GM23338 (cell line): ENCODE results near the gene MAP4. TPM values are rescaled to one million over a fixed set of nuclear protein-coding genes. Genes with fewer than 3 reads are reported as not detected.
A peak's percentile ranks its signal among the peaks of the same experiment; 100 is the strongest.

Experiments
- ATAC-seq: fragments of 200-7000 bp; cut with Tn5 transposase; 3 replicates; pipeline ENCODE4 v1.9.1; 2020
- DNase-seq: peaks from one replicate; pipeline ENCODE4 v3.0.0-alpha.2; 2015; ENCODE audit warnings: low spot score
- H2AFZ ChIP-seq: fragments of 200-600 bp; sonication (generic); 2 replicates; pipeline ENCODE4 v1.8.0; 2016; ENCODE audit warnings: antibody characterized with exemption, mild to moderate bottlenecking, moderate library complexity
- H3F3A ChIP-seq: fragments of 200-600 bp; sonication (generic); replicated peaks from 2 replicates; pipeline ENCODE4 v1.8.0; 2017; ENCODE audit warnings: antibody characterized with exemption, mixed run types, low read depth
- H3K27ac ChIP-seq: fragments of 200-600 bp; sonication (generic); 2 replicates; pipeline ENCODE4 v1.6.1; 2016; ENCODE audit warnings: low read depth
- H3K27me3 ChIP-seq: fragments of 200-600 bp; sonication (generic); 2 replicates; pipeline ENCODE4 v1.8.0; 2016; ENCODE audit warnings: mild to moderate bottlenecking, mixed run types, moderate library complexity; ENCODE audit not compliant: insufficient read depth
- H3K36me3 ChIP-seq: fragments of 200-600 bp; sonication (generic); 2 replicates; pipeline ENCODE4 v1.8.0; 2016; ENCODE audit warnings: mild to moderate bottlenecking; ENCODE audit not compliant: insufficient read depth
- H3K4me1 ChIP-seq: fragments of 200-600 bp; sonication (generic); 2 replicates; pipeline ENCODE4 v1.8.0; 2016; ENCODE audit warnings: mild to moderate bottlenecking, moderate library complexity; ENCODE audit not compliant: insufficient read depth
- H3K4me2 ChIP-seq: fragments of 200-600 bp; sonication (generic); 2 replicates; pipeline ENCODE4 v1.7.1; 2017; ENCODE audit warnings: mixed run types
- H3K4me3 ChIP-seq: fragments of 200-600 bp; sonication (generic); 2 replicates; pipeline ENCODE4 v1.6.1; 2016; ENCODE audit warnings: mixed run types
- H3K79me2 ChIP-seq: fragments of 200-600 bp; sonication (generic); replicated peaks from 2 replicates; pipeline ENCODE4 v1.8.0; 2017; ENCODE audit warnings: mild to moderate bottlenecking; ENCODE audit not compliant: insufficient read depth
- H3K9me2 ChIP-seq: fragments of 200-600 bp; sonication (generic); 2 replicates; pipeline ENCODE4 v1.8.0; 2017; ENCODE audit not compliant: insufficient read depth
- H4K20me1 ChIP-seq: fragments of 200-600 bp; sonication (generic); replicated peaks from 2 replicates; pipeline ENCODE4 v1.8.0; 2017; ENCODE audit warnings: mild to moderate bottlenecking; ENCODE audit not compliant: insufficient read depth
- H3K27ac Mint-ChIP-seq: 2 replicates; pipeline ENCODE4 v1.8.0; 2020; ENCODE audit warnings: inconsistent platforms, mild to moderate bottlenecking, moderate library complexity, mixed read lengths
- H3K27me3 Mint-ChIP-seq: 3 replicates; pipeline ENCODE4 v1.8.0; 2022; ENCODE audit warnings: low read depth, mild to moderate bottlenecking, moderate library complexity, mixed read lengths, inconsistent platforms; ENCODE audit not compliant: insufficient read depth, poor library complexity
- H3K36me3 Mint-ChIP-seq: 3 replicates; pipeline ENCODE4 v1.8.0; 2021; ENCODE audit warnings: low read depth, mild to moderate bottlenecking, inconsistent platforms, moderate library complexity, mixed read lengths
- H3K4me1 Mint-ChIP-seq: 3 replicates; pipeline ENCODE4 v1.8.0; 2020; ENCODE audit warnings: mild to moderate bottlenecking, inconsistent platforms, mixed read lengths
- H3K4me3 Mint-ChIP-seq: 3 replicates; pipeline ENCODE4 v1.8.0; 2021; ENCODE audit warnings: moderate library complexity, mild to moderate bottlenecking, inconsistent platforms, mixed read lengths
- H3K9me3 Mint-ChIP-seq: 3 replicates; pipeline ENCODE4 v1.8.0; 2020; ENCODE audit warnings: moderate library complexity, mild to moderate bottlenecking, inconsistent platforms, mixed read lengths
- EZH2 ChIP-seq: fragments of 200-600 bp; sonication (generic); IDR thresholded peaks from one replicate; pipeline ENCODE4 v1.8.0; 2017; ENCODE audit warnings: antibody characterized with exemption, mild to moderate bottlenecking, low read depth; ENCODE audit not compliant: unreplicated experiment
- JUNB ChIP-seq: IDR thresholded peaks from one replicate; pipeline ENCODE4 v1.6.1; 2016; ENCODE audit warnings: antibody characterized with exemption; ENCODE audit not compliant: unreplicated experiment
- NANOG ChIP-seq: IDR thresholded peaks from 2 replicates; pipeline ENCODE4 v1.6.1; 2016; ENCODE audit warnings: antibody characterized with exemption, borderline replicate concordance
- POLR2AphosphoS5 ChIP-seq: IDR thresholded peaks from 2 replicates; pipeline ENCODE4 v1.6.1; 2016; ENCODE audit warnings: antibody characterized with exemption, low read depth
- STAT1 ChIP-seq: IDR thresholded peaks from one replicate; pipeline ENCODE4 v1.6.1; 2016; ENCODE audit warnings: antibody characterized with exemption; ENCODE audit not compliant: unreplicated experiment
- ZNF331 ChIP-seq: fragments of 250-450 bp; sonication (Bioruptor Pico); IDR thresholded peaks from 2 replicates; pipeline ENCODE4 v1.5.0; 2020; ENCODE audit warnings: low read depth, mild to moderate bottlenecking, moderate library complexity
- polyA plus RNA-seq: library from polyadenylated mRNA; unstranded; fragments of >200 nt; fragmentation: Nextera tagmentation; extraction: Ambion mirVana; gene quantifications from 2 replicates; pipeline ENCODE4 v1.2.1, GENCODE V29; 2016
- total RNA-seq: library from RNA; depleted of rRNA; stranded (reverse); fragments of >200 nt; shearing (Covaris generic); gene quantifications from 2 replicates; pipeline ENCODE4 v1.2.3, GENCODE V29; 2014
- TF ChIP-seq, protein P1 (sequence below): IDR thresholded peaks from one replicate; pipeline ENCODE4 v1.6.1; 2018; ENCODE audit warnings: antibody characterized with exemption; ENCODE audit not compliant: unreplicated experiment
- TF ChIP-seq, protein P2 (sequence below), 2 experiments: fragments of 200-600 bp in 1 of 2; sonication (generic) in 1 of 2; conservative IDR thresholded peaks; 2 replicates each; pipeline versions ENCODE4 v1.5.1 to v1.6.1; 2016 to 2017; ENCODE audit warnings: antibody characterized with exemption in 2 of 2, low read depth in 2 of 2, mild to moderate bottlenecking in 2 of 2, moderate library complexity in 1 of 2
- TF ChIP-seq, protein P3 (sequence below): IDR thresholded peaks from 2 replicates; pipeline ENCODE4 v1.6.1; 2016; ENCODE audit warnings: antibody characterized with exemption

MAP4 gene
- total and polyA plus RNA-seq, 2 experiments from 2014 or later = 103 to 113 TPM

DNA sequence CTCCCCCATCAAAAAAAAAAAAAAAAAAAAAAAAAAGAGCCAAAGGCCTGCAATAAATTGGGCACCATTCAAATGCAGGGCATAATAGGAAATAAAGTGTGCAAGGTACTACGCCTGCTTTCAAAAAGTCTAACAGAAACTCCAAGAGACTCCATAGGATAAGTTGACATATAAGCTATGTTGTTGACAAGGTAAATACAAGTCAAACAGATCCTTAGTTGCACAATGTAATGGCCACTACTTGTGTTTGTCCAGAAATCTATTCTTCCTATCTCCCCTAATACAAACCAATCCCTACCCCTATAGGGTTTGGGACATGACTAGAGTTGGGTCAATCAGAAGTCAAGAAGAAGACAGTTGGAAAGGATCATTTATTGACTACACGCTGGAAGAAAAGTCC is 16.0 kb downstream of the MAP4 start (continued):
- TF ChIP-seq, protein P1, sequence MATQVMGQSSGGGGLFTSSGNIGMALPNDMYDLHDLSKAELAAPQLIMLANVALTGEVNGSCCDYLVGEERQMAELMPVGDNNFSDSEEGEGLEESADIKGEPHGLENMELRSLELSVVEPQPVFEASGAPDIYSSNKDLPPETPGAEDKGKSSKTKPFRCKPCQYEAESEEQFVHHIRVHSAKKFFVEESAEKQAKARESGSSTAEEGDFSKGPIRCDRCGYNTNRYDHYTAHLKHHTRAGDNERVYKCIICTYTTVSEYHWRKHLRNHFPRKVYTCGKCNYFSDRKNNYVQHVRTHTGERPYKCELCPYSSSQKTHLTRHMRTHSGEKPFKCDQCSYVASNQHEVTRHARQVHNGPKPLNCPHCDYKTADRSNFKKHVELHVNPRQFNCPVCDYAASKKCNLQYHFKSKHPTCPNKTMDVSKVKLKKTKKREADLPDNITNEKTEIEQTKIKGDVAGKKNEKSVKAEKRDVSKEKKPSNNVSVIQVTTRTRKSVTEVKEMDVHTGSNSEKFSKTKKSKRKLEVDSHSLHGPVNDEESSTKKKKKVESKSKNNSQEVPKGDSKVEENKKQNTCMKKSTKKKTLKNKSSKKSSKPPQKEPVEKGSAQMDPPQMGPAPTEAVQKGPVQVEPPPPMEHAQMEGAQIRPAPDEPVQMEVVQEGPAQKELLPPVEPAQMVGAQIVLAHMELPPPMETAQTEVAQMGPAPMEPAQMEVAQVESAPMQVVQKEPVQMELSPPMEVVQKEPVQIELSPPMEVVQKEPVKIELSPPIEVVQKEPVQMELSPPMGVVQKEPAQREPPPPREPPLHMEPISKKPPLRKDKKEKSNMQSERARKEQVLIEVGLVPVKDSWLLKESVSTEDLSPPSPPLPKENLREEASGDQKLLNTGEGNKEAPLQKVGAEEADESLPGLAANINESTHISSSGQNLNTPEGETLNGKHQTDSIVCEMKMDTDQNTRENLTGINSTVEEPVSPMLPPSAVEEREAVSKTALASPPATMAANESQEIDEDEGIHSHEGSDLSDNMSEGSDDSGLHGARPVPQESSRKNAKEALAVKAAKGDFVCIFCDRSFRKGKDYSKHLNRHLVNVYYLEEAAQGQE = no peak
- TF ChIP-seq NANOG (no peak), POLR2AphosphoS5 (no peak), STAT1 (no peak), EZH2 (no peak), ZNF331 (CRISPR knock-in tag) (no peak)
- TF ChIP-seq, protein P2, sequence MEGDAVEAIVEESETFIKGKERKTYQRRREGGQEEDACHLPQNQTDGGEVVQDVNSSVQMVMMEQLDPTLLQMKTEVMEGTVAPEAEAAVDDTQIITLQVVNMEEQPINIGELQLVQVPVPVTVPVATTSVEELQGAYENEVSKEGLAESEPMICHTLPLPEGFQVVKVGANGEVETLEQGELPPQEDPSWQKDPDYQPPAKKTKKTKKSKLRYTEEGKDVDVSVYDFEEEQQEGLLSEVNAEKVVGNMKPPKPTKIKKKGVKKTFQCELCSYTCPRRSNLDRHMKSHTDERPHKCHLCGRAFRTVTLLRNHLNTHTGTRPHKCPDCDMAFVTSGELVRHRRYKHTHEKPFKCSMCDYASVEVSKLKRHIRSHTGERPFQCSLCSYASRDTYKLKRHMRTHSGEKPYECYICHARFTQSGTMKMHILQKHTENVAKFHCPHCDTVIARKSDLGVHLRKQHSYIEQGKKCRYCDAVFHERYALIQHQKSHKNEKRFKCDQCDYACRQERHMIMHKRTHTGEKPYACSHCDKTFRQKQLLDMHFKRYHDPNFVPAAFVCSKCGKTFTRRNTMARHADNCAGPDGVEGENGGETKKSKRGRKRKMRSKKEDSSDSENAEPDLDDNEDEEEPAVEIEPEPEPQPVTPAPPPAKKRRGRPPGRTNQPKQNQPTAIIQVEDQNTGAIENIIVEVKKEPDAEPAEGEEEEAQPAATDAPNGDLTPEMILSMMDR (conservative IDR thresholded peaks at IDR 0.05; ENCODE audit: low read depth in 2 of 2) = no peak
- TF ChIP-seq, protein P3, sequence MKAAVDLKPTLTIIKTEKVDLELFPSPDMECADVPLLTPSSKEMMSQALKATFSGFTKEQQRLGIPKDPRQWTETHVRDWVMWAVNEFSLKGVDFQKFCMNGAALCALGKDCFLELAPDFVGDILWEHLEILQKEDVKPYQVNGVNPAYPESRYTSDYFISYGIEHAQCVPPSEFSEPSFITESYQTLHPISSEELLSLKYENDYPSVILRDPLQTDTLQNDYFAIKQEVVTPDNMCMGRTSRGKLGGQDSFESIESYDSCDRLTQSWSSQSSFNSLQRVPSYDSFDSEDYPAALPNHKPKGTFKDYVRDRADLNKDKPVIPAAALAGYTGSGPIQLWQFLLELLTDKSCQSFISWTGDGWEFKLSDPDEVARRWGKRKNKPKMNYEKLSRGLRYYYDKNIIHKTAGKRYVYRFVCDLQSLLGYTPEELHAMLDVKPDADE = no peak

DNA sequence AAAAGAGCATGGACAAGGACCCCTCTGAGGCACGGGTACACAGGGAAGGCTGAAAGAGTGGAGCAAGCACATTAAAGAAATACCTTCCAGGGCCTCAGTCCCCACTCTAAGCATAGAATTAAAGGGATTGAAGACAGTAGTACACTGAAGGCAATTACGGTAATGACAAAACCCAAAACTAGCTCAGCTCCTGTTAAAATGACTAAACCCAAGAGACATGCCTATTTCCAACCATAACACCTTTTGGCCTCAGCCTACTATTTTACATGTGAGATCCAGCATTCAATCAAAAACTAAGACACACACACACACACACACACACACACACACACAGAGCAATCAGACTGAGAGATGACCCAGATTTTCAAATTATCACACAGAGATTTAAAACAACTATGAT is 19.8 kb downstream of the MAP4 start:
- H3K27me3 ChIP-seq = no peaks in the 10 kb centered on the region
- no peak overlapping the region for H3K4me2 ChIP-seq
- DNase-seq (no peak), ATAC-seq (no peak)
- H3K4me1 ChIP-seq = peaks cover 20% of the 10 kb centered on the region; the same call in 1 of the 2 replicates
- TF ChIP-seq, protein P1 = no peak
- TF ChIP-seq, protein P3 = no peak
- TF ChIP-seq JUNB (no peak), POLR2AphosphoS5 (no peak), ZNF331 (CRISPR knock-in tag) (no peak), EZH2 (no peak)
- H3K36me3 Mint-ChIP-seq = peaks cover 18% of the 10 kb centered on the region; the same call in 2 of the 3 replicates
- no peaks in the 10 kb centered on the region for H3K27me3 Mint-ChIP-seq
- H3K4me3 ChIP-seq = no peak overlapping the region
- H3K79me2 ChIP-seq = peaks cover 89% of the 10 kb centered on the region
- H3K36me3 ChIP-seq = no peaks in the 10 kb centered on the region
- no peaks in the 10 kb centered on the region for H3K9me2 ChIP-seq
- H3K9me3 Mint-ChIP-seq = no peaks in the 10 kb centered on the region
- H4K20me1 ChIP-seq = peaks cover 21% of the 10 kb centered on the region; the same call in 1 of the 2 replicates
- H3K27ac ChIP-seq = peak overlapping the region; percentile 35; the same call in 1 of the 2 replicates
- H3K27ac Mint-ChIP-seq = no peak overlapping the region
- H2AFZ ChIP-seq = no peak overlapping the region
- H3K4me1 Mint-ChIP-seq = peaks cover 15% of the 10 kb centered on the region
- H3K4me3 Mint-ChIP-seq = no peak overlapping the region
- H3F3A ChIP-seq = no peaks in the 10 kb centered on the region
